K562 (cell line): ENCODE data around the gene PRKD2. TPM values are rescaled to one million over a fixed set of nuclear protein-coding genes. Genes with fewer than 3 reads are reported as not detected.

ENCODE experiments used
- ATAC-seq: fragments of 200-7000 bp; cut with Tn5 transposase; 3 replicates; pipeline ENCODE4 v1.9.1; 2020; ENCODE audit warnings: moderate library complexity
- BruUV-seq: library from RNA; stranded (reverse); fragments of 400-500 nt; replicated peaks from 2 replicates; lab custom pipeline; 2021; lab: Mats Ljungman, UMichigan
- CTCF ChIA-PET: fragments of 300-600 bp; formaldehyde crosslinking; extraction: SDS; loops from one replicate; lab custom pipeline; 2021; ENCODE audit warnings: low intra/inter-chr PET ratio; lab: Yijun Ruan, JAX
- POLR2A ChIA-PET: fragments of 300-600, 350-650 bp; sonication (Branson Sonifier 250); formaldehyde crosslinking; extraction: SDS; loops from one replicate; lab custom pipeline; 2021; ENCODE audit warnings: antibody characterized with exemption, inconsistent platforms; lab: Yijun Ruan, JAX
- DNase-seq, 4 experiments: peaks; one replicate each; pipeline versions ENCODE4 v3.0.0 to v3.0.0-alpha.2; 2011 to 2018; ENCODE audit warnings: low spot score in 3 of 4, mixed read lengths in 3 of 4; ENCODE audit errors: extremely low read depth in 1 of 4
- FAIRE-seq: peaks from 2 replicates; lab custom pipeline; 2011; peaks lifted over from hg19 to GRCh38; lab: Jason Lieb, UNC
- H2AFZ ChIP-seq: 2 replicates; pipeline ENCODE4 v1.6.0; 2011; ENCODE audit warnings: low read depth, low read length, control low read depth, inconsistent platforms
- H3K27ac ChIP-seq: fragments of 200-600 bp; 3 replicates; pipeline ENCODE4 v1.8.0; 2011; ENCODE audit warnings: low read depth, mild to moderate bottlenecking, control low read depth, inconsistent platforms, low read length, moderate library complexity, mixed read lengths; ENCODE audit errors: extremely low read depth
- H3K27me3 ChIP-seq, 2 experiments: fragments of 300-600 bp in 1 of 2; 2 replicates in 1 of 2; 3 replicates in 1 of 2; pipeline versions ENCODE4 v1.6.0 to v1.8.0; 2011; ENCODE audit warnings: inconsistent platforms in 2 of 2, low read length in 2 of 2, mild to moderate bottlenecking in 1 of 2, mixed read lengths in 1 of 2, moderate library complexity in 1 of 2; ENCODE audit not compliant: control insufficient read depth in 2 of 2, insufficient read depth in 2 of 2
- H3K36me3 ChIP-seq: fragments of 300-600 bp; 3 replicates; pipeline ENCODE4 v1.8.0; 2011; ENCODE audit warnings: mild to moderate bottlenecking, low read length, inconsistent platforms; ENCODE audit not compliant: control insufficient read depth, insufficient read depth
- H3K4me1 ChIP-seq, 2 experiments: fragments of 200-600 bp in 1 of 2; replicated peaks in 1 of 2; 2 replicates in 1 of 2; 3 replicates in 1 of 2; pipeline versions ENCODE4 v1.5.1 to v1.8.0; 2011; ENCODE audit warnings: inconsistent platforms in 2 of 2, low read length in 2 of 2, mild to moderate bottlenecking in 1 of 2, mixed read lengths in 1 of 2, moderate library complexity in 1 of 2; ENCODE audit not compliant: control insufficient read depth in 2 of 2, insufficient read depth in 2 of 2
- H3K4me2 ChIP-seq: 2 replicates; pipeline ENCODE4 v1.6.1; 2011; ENCODE audit warnings: low read length, control low read depth, inconsistent platforms, mixed read lengths; ENCODE audit not compliant: insufficient read depth
- H3K4me3 ChIP-seq: fragments of 200-600 bp; sonication (generic), shearing (Covaris generic); 2 replicates; pipeline ENCODE4 v1.5.1; 2016; ENCODE audit warnings: control low read depth, inconsistent platforms
- H3K79me2 ChIP-seq: fragments of 200-600 bp; 3 replicates; pipeline ENCODE4 v1.8.0; 2011; ENCODE audit warnings: low read length, inconsistent platforms; ENCODE audit not compliant: control insufficient read depth, insufficient read depth
- H3K9ac ChIP-seq, 2 experiments: 2 replicates each; pipeline versions ENCODE4 v1.6.0 to v1.6.1; 2011; ENCODE audit warnings: low read depth in 2 of 2, low read length in 2 of 2, control low read depth in 1 of 2, inconsistent platforms in 1 of 2, mild to moderate bottlenecking in 1 of 2, mixed read lengths in 1 of 2; ENCODE audit not compliant: insufficient read depth in 1 of 2
- H3K9me1 ChIP-seq: one replicate; pipeline ENCODE4 v1.6.0; 2011; ENCODE audit warnings: inconsistent platforms, mild to moderate bottlenecking, low read length, moderate library complexity; ENCODE audit not compliant: control insufficient read depth, insufficient read depth
- H3K9me3 ChIP-seq: replicated peaks from 2 replicates; pipeline ENCODE4 v1.5.1; 2011; ENCODE audit warnings: low read depth, low read length, inconsistent platforms; ENCODE audit not compliant: control insufficient read depth, insufficient read depth
- H4K20me1 ChIP-seq: replicated peaks from 2 replicates; pipeline ENCODE4 v1.6.1; 2011; ENCODE audit warnings: low read length, inconsistent platforms, mixed read lengths; ENCODE audit not compliant: control insufficient read depth, insufficient read depth
- POU5F1 ChIP-seq: fragments of 150-350 bp; IDR thresholded peaks from 2 replicates; pipeline ENCODE4 v1.6.1; 2014; ENCODE audit warnings: borderline replicate concordance, low read length, low read depth, mild to moderate bottlenecking; ENCODE audit not compliant: partially characterized antibody
- STAT5B ChIP-seq: fragments of 250-450 bp; sonication (Bioruptor Pico); IDR thresholded peaks from 2 replicates; pipeline ENCODE4 v1.8.0; 2021; ENCODE audit warnings: mild to moderate bottlenecking, inconsistent platforms
- TBL1XR1 ChIP-seq, 2 experiments: IDR thresholded peaks; 2 replicates each; pipeline ENCODE4 v1.6.1; 2012; ENCODE audit warnings: improper control_type of control experiment in 2 of 2, low read length in 2 of 2, mild to moderate bottlenecking in 1 of 2
- TCF7L2 ChIP-seq: fragments of 150-350 bp; IDR thresholded peaks from 2 replicates; pipeline ENCODE4 v1.6.1; 2016; ENCODE audit warnings: low read depth, mild to moderate bottlenecking, low read length, moderate library complexity
- TRIM24 ChIP-seq, 2 experiments: fragments of 450-650 bp; IDR thresholded peaks; 2 replicates each; pipeline ENCODE4 v1.6.1; 2016
- YY1 ChIP-seq, 3 experiments: IDR thresholded peaks; 2 replicates each; pipeline ENCODE4 v1.6.1; 2011; ENCODE audit warnings: low read length in 2 of 3, mild to moderate bottlenecking in 2 of 3, moderate library complexity in 2 of 3, borderline replicate concordance in 1 of 3, control low read depth in 1 of 3, low read depth in 1 of 3; ENCODE audit not compliant: insufficient read depth in 3 of 3, insufficient replicate concordance in 2 of 3, control insufficient read depth in 1 of 3, insufficient read length in 1 of 3; ENCODE audit errors: extremely low read depth in 1 of 3
- ZC3H11A ChIP-seq: IDR thresholded peaks from 2 replicates; pipeline ENCODE4 v1.6.1; 2012; ENCODE audit warnings: low read depth, low read length, improper control_type of control experiment
- ZNF23 ChIP-seq: fragments of 250-450 bp; sonication (Bioruptor Pico); IDR thresholded peaks from 2 replicates; pipeline ENCODE4 v1.4.0; 2020; ENCODE audit warnings: mild to moderate bottlenecking
- WGBS: fragments of 100-300 bp; shearing (Covaris generic); methylation state at CpG from one replicate; pipeline ENCODE4 v1.1.6; 2016; ENCODE audit warnings: low coverage, mixed read lengths; ENCODE audit not compliant: insufficient coverage; ENCODE audit errors: missing lambda C conversion rate; 5-methylcytosine and 5-hydroxymethylcytosine counted together
- in situ Hi-C: fragments of 300-500 bp; cut with MboI; formaldehyde crosslinking; loops from 4 replicates; pipeline ENCODE4 v1.15.0; 2018; ENCODE audit warnings: inconsistent platforms, mixed read lengths
- intact Hi-C: fragments of 100-400 bp; cut with micrococcal nuclease; formaldehyde crosslinking; loops from 2 replicates; pipeline ENCODE4 v1.14.2; 2022
- polyA plus RNA-seq, 8 experiments: library from polyadenylated mRNA; depleted of rRNA in 4 of 8; stranded (reverse) in 5 of 8; unstranded in 3 of 8; fragments of >200 nt; fragmentation: Nextera tagmentation in 2 of 8; fragmentation: Illumina TruSeq in 1 of 8; extraction: Ambion mirVana in 2 of 8; extraction: Trizol in 1 of 8; gene quantifications; 2 replicates each; pipeline versions ENCODE4 v1.2.1 to v1.2.3, GENCODE V29; 2011 to 2014; ENCODE audit warnings: inconsistent platforms in 1 of 8, missing spikeins in 1 of 8
- total RNA-seq, 7 experiments: library from RNA; depleted of rRNA in 6 of 7; stranded (reverse); fragments of >200 nt in 6 of 7; fragmentation: Illumina TruSeq in 2 of 7; extraction: Trizol in 2 of 7; gene quantifications; 2 replicates each; pipeline versions ENCODE4 v1.2.1 to v1.2.3, GENCODE V29; 2011 to 2021; ENCODE audit warnings: low replicate concordance in 1 of 7
- TF ChIP-seq, protein P1 (sequence below): fragments of 250-450 bp; sonication (Bioruptor Pico); IDR thresholded peaks from 2 replicates; pipeline ENCODE4 v1.8.0; 2021; ENCODE audit warnings: moderate library complexity, mild to moderate bottlenecking, inconsistent platforms

The PRKD2 gene
- total and polyA plus RNA-seq, 9 of the 15 experiments (the other 6 are each of a cell fraction or from before 2014, with no cell fraction given): 1.8 to 60.0 (median 15.0) TPM

- Histone ChIP-seq H3K9ac (0 out of 4 replicates have a peak overlapping the region, but pooled peaks of 1 of the 2 experiments have one; percentile 46), H3K9me3 (no peaks in the 10 kb centered on the region), H3K9me1 (peaks cover 8% of the 10 kb centered on the region), H3K36me3 (peaks cover 98% of the 10 kb centered on the region), H2AFZ (no peak overlapping the region), H3K79me2 (peaks cover 46% of the 10 kb centered on the region), H3K4me2 (no peak overlapping the region), H3K4me3 (no peak overlapping the region), H3K27ac (no peak overlapping the region), H4K20me1 (peaks cover 39% of the 10 kb centered on the region), H3K27me3 (no peaks in the 10 kb centered on the region), H3K4me1 (peaks cover 26 to 70% of the 10 kb centered on the region in 2 experiments)
- in situ Hi-C loops: no loop called here
- ATAC-seq: no peak
- intact Hi-C loops: no loop called here
- ChIA-PET CTCF (interaction anchor here (2.1 kb wide), 1 partner anchor 23 kb away, joined by 12 read pairs; no protein-coding TSS in a partner anchor), POLR2A (interaction anchor here (2.4 to 2.6 kb wide), 2 partner anchors 14 kb away, joined by 8 to 10 read pairs; no protein-coding TSS in a partner anchor)
- no TSS peak for BruUV-seq
- TF ChIP-seq ZC3H11A (no peak), TCF7L2 (no peak)
- FAIRE-seq: no peak
- WGBS: 98% methylated on average over 7 of the region's 11 CpGs
- no peak for DNase-seq
Observed at GRCh38 chr19:46727757-46728156, 10.8 kb upstream of the PRKD2 start.

- Histone ChIP-seq H3K27ac (no peak overlapping the region), H2AFZ (no peak overlapping the region), H3K4me3 (no peak overlapping the region), H3K79me2 (peaks cover 40% of the 10 kb centered on the region), H3K36me3 (peaks cover 98% of the 10 kb centered on the region), H3K27me3 (no peaks in the 10 kb centered on the region), H3K4me1 (peaks cover 19 to 67% of the 10 kb centered on the region in 2 experiments), H3K9me1 (peaks cover 8% of the 10 kb centered on the region), H3K9me3 (no peaks in the 10 kb centered on the region), H4K20me1 (peaks cover 37% of the 10 kb centered on the region), H3K4me2 (no peak overlapping the region), H3K9ac (no peak overlapping the region)
- WGBS: 92% methylated on average over 12 of the region's 14 CpGs
- BruUV-seq: TSS peak; percentile 21
- intact Hi-C loops: no loop called here
- ChIA-PET POLR2A (interaction anchor here (0.5 kb wide), 1 partner anchor 9 kb away, joined by 3 read pairs; no protein-coding TSS in a partner anchor), CTCF (no interaction called here)
- FAIRE-seq: no peak
- DNase-seq: no peak
- no peak for ATAC-seq
- in situ Hi-C loops: no loop called here
- TF ChIP-seq YY1 (IDR thresholded peaks at IDR 0.05; ENCODE audit: borderline replicate concordance in 1 of 3, control insufficient read depth in 1 of 3, extremely low read depth in 1 of 3, insufficient read depth in 3 of 3, insufficient read length in 1 of 3, insufficient replicate concordance in 2 of 3, low read depth in 1 of 3, low read length in 2 of 3) (no peak), TRIM24 (IDR thresholded peaks at IDR 0.05) (no peak), POU5F1 (no peak), TBL1XR1 (IDR thresholded peaks at IDR 0.05; ENCODE audit: low read length in 2 of 2) (no peak), STAT5B (CRISPR knock-in tag) (no peak), ZNF23 (CRISPR knock-in tag) (no peak)
- TF ChIP-seq, protein P1, sequence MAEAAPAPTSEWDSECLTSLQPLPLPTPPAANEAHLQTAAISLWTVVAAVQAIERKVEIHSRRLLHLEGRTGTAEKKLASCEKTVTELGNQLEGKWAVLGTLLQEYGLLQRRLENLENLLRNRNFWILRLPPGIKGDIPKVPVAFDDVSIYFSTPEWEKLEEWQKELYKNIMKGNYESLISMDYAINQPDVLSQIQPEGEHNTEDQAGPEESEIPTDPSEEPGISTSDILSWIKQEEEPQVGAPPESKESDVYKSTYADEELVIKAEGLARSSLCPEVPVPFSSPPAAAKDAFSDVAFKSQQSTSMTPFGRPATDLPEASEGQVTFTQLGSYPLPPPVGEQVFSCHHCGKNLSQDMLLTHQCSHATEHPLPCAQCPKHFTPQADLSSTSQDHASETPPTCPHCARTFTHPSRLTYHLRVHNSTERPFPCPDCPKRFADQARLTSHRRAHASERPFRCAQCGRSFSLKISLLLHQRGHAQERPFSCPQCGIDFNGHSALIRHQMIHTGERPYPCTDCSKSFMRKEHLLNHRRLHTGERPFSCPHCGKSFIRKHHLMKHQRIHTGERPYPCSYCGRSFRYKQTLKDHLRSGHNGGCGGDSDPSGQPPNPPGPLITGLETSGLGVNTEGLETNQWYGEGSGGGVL (CRISPR knock-in tag): no peak
Observed at GRCh38 chr19:46726971-46727501, 10.1 kb upstream of the PRKD2 start.
